CD14-positive monocyte (primary cell): ENCODE measurements around the gene ERBB3. TPM values are rescaled to one million over a fixed set of nuclear protein-coding genes. Genes with fewer than 3 reads are reported as not detected.

Experiments
- DNase-seq, 3 donors: peaks; one replicate each; pipeline ENCODE4 v3.0.0-alpha.2; 2011 to 2022
- H2AFZ ChIP-seq: 2 replicates; pipeline ENCODE4 v1.6.0; 2012; ENCODE audit warnings: mild to moderate bottlenecking, low read depth, low read length, inconsistent platforms; ENCODE audit not compliant: insufficient read depth, poor library complexity, severe bottlenecking
- H3K27ac ChIP-seq, 2 donors: 1 replicate in 1 of 2; 2 replicates in 1 of 2; pipeline ENCODE4 v1.5.1; 2012 to 2013; ENCODE audit warnings: low read length in 2 of 2, control low read depth in 1 of 2, inconsistent platforms in 1 of 2, low read depth in 1 of 2, mild to moderate bottlenecking in 1 of 2
- H3K27me3 ChIP-seq, 2 donors: one replicate each; pipeline versions ENCODE4 v1.6.0 to v1.6.1; 2011 to 2013; ENCODE audit warnings: low read length in 2 of 2; ENCODE audit not compliant: control insufficient read depth in 2 of 2, insufficient read depth in 2 of 2
- H3K36me3 ChIP-seq, 2 donors: replicated peaks in 1 of 2; 1 replicate in 1 of 2; 2 replicates in 1 of 2; pipeline versions ENCODE4 v1.5.1 to v1.6.1; 2012 to 2013; ENCODE audit warnings: low read length in 2 of 2, control low read depth in 1 of 2, inconsistent platforms in 1 of 2, mild to moderate bottlenecking in 1 of 2; ENCODE audit not compliant: insufficient read depth in 2 of 2, control insufficient read depth in 1 of 2
- H3K4me1 ChIP-seq, 2 donors: 1 replicate in 1 of 2; 2 replicates in 1 of 2; pipeline versions ENCODE4 v1.5.1 to v1.6.1; 2012 to 2013; ENCODE audit warnings: low read length in 2 of 2, control low read depth in 1 of 2, inconsistent platforms in 1 of 2, mild to moderate bottlenecking in 1 of 2, moderate library complexity in 1 of 2; ENCODE audit not compliant: insufficient read depth in 2 of 2, control insufficient read depth in 1 of 2
- H3K4me2 ChIP-seq: replicated peaks from 2 replicates; pipeline ENCODE3; 2012; ENCODE audit warnings: low read length, moderate library complexity, mild to moderate bottlenecking; ENCODE audit not compliant: poor library complexity, severe bottlenecking; ENCODE audit errors: extremely low read depth
- H3K4me3 ChIP-seq, 3 experiments: fragments of 200-600 bp in 1 of 3; sonication (generic) in 1 of 3; replicated peaks in 1 of 3; 1 replicate in 2 of 3; 2 replicates in 1 of 3; pipeline ENCODE4 v1.5.1; 2011 to 2013; ENCODE audit warnings: low read length in 3 of 3, mild to moderate bottlenecking in 3 of 3, control low read depth in 2 of 3, low read depth in 2 of 3, inconsistent platforms in 1 of 3, moderate library complexity in 1 of 3
- H3K79me2 ChIP-seq: 2 replicates; pipeline ENCODE4 v1.6.0; 2012; ENCODE audit warnings: mild to moderate bottlenecking, control low read depth, inconsistent platforms, low read length, moderate library complexity; ENCODE audit not compliant: insufficient read depth
- H3K9ac ChIP-seq: 2 replicates; pipeline ENCODE4 v1.6.0; 2017; ENCODE audit warnings: low read length, mild to moderate bottlenecking; ENCODE audit not compliant: insufficient read depth, poor library complexity, severe bottlenecking
- H3K9me3 ChIP-seq, 2 donors: replicated peaks in 1 of 2; 1 replicate in 1 of 2; 2 replicates in 1 of 2; pipeline versions ENCODE4 v1.5.1 to v1.6.1; 2012 to 2013; ENCODE audit warnings: low read length in 2 of 2, control low read depth in 1 of 2; ENCODE audit not compliant: control insufficient read depth in 1 of 2, insufficient read depth in 1 of 2
- H4K20me1 ChIP-seq: 2 replicates; pipeline ENCODE4 v1.6.0; 2012; ENCODE audit warnings: mild to moderate bottlenecking, low read length, control low read depth, moderate library complexity; ENCODE audit not compliant: insufficient read depth
- H3K27ac Mint-ChIP-seq, 7 donors: one replicate each; pipeline ENCODE4 v1.8.0; 2020; ENCODE audit warnings: mild to moderate bottlenecking in 7 of 7, mixed read lengths in 7 of 7, moderate library complexity in 6 of 7, inconsistent platforms in 2 of 7
- H3K27me3 Mint-ChIP-seq, 3 donors: one replicate each; pipeline ENCODE4 v1.8.0; 2021 to 2022; ENCODE audit warnings: low read depth in 3 of 3, mild to moderate bottlenecking in 3 of 3, mixed read lengths in 3 of 3, moderate library complexity in 3 of 3, inconsistent platforms in 1 of 3
- H3K36me3 Mint-ChIP-seq, 2 donors: one replicate each; pipeline ENCODE4 v1.8.0; 2020; ENCODE audit warnings: mixed read lengths in 2 of 2, inconsistent platforms in 1 of 2, mild to moderate bottlenecking in 1 of 2
- H3K4me1 Mint-ChIP-seq: one replicate; pipeline ENCODE4 v1.8.0; 2020; ENCODE audit warnings: mild to moderate bottlenecking, mixed read lengths
- H3K4me3 Mint-ChIP-seq, 2 donors: one replicate each; pipeline ENCODE4 v1.8.0; 2020; ENCODE audit warnings: mild to moderate bottlenecking in 2 of 2, mixed read lengths in 2 of 2, moderate library complexity in 1 of 2
- H3K9me3 Mint-ChIP-seq, 7 donors: one replicate each; pipeline ENCODE4 v1.8.0; 2020 to 2022; ENCODE audit warnings: mixed read lengths in 7 of 7, mild to moderate bottlenecking in 6 of 7, moderate library complexity in 6 of 7, inconsistent platforms in 2 of 7
- WGBS: methylation state at CpG from one replicate; pipeline ENCODE4 v1.1.5; 2013; ENCODE audit warnings: missing lambda C conversion rate; ENCODE audit not compliant: insufficient coverage; 5-methylcytosine and 5-hydroxymethylcytosine counted together
- intact Hi-C, 2 donors: fragments of 100-400 bp; cut with micrococcal nuclease; formaldehyde crosslinking; loops; one replicate each; pipeline versions ENCODE4 v1.15.0 to v1.15.1; 2023
- polyA plus RNA-seq, 3 donors: library from polyadenylated mRNA; depleted of rRNA in 1 of 3; unstranded in 2 of 3; stranded (reverse) in 1 of 3; fragments of 300-500 nt in 2 of 3; fragments of >200 nt in 1 of 3; fragmentation: Illumina TruSeq in 2 of 3; gene quantifications; 1 replicate in 2 of 3; 2 replicates in 1 of 3; pipeline ENCODE4 v1.2.3, GENCODE V29; 2012 to 2021
- TF ChIP-seq, protein P1 (sequence below): fragments of 200-600 bp; IDR thresholded peaks from one replicate; pipeline ENCODE4 v1.8.0; 2022; ENCODE audit warnings: antibody characterized with exemption, mild to moderate bottlenecking

Gene ERBB3
- polyA plus RNA-seq, 3 donors: 0.01 TPM; not detected in 2

DNA sequence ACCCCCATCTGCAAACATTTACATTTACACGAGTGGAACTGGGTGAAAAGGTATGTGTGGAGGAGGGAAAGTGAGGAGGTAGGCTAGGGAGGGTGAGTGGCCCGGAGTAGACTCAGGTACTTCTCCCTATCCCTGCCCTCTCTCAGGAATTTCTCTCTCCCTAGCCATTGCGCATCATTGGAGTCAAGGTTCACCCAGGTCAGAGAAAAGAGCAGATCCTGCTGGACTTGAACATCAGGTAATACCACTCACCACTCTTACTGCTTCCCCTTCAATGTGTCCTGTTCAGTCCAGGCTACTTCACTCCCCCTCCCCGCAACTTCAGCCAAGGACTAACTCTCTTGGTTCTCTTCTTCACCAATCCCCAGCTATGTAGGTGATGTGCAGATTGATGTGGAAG lies 50.9 kb downstream of the ERBB3 start:
- peaks cover 37 to 43% of the 10 kb centered on the region in 2 donors for H3K4me1 ChIP-seq
- 100% methylated on average over 1 of the region's 4 CpGs for WGBS
- H3K27me3 Mint-ChIP-seq: peaks cover 0 to 6% (median 1%) of the 10 kb centered on the region in 3 donors
- H3K27ac ChIP-seq: no peak overlapping the region
- H3K9ac ChIP-seq: no peak overlapping the region
- H3K4me3 ChIP-seq: no peak overlapping the region
- no peak for DNase-seq
- no peak overlapping the region for H3K4me3 Mint-ChIP-seq
- peaks cover 43 to 57% of the 10 kb centered on the region in 2 donors for H3K36me3 ChIP-seq
- H3K4me1 Mint-ChIP-seq: peaks cover 43% of the 10 kb centered on the region
- H3K36me3 Mint-ChIP-seq: peaks cover 47 to 53% of the 10 kb centered on the region in 2 donors
- peaks cover 0 to 4% (median 0%) of the 10 kb centered on the region in 7 donors for H3K9me3 Mint-ChIP-seq
- H3K79me2 ChIP-seq: peaks cover 29% of the 10 kb centered on the region
- no peaks in the 10 kb centered on the region for H3K9me3 ChIP-seq
- no peaks in the 10 kb centered on the region for H4K20me1 ChIP-seq
- no peaks in the 10 kb centered on the region for H3K27me3 ChIP-seq
- H3K4me2 ChIP-seq: no peak overlapping the region
- H2AFZ ChIP-seq: no peak overlapping the region
- H3K27ac Mint-ChIP-seq: peak overlapping the region in 1 of 7 donors; percentile 11
- TF ChIP-seq, protein P1, sequence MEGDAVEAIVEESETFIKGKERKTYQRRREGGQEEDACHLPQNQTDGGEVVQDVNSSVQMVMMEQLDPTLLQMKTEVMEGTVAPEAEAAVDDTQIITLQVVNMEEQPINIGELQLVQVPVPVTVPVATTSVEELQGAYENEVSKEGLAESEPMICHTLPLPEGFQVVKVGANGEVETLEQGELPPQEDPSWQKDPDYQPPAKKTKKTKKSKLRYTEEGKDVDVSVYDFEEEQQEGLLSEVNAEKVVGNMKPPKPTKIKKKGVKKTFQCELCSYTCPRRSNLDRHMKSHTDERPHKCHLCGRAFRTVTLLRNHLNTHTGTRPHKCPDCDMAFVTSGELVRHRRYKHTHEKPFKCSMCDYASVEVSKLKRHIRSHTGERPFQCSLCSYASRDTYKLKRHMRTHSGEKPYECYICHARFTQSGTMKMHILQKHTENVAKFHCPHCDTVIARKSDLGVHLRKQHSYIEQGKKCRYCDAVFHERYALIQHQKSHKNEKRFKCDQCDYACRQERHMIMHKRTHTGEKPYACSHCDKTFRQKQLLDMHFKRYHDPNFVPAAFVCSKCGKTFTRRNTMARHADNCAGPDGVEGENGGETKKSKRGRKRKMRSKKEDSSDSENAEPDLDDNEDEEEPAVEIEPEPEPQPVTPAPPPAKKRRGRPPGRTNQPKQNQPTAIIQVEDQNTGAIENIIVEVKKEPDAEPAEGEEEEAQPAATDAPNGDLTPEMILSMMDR: no peak
- intact Hi-C loops: no loop called here

DNA sequence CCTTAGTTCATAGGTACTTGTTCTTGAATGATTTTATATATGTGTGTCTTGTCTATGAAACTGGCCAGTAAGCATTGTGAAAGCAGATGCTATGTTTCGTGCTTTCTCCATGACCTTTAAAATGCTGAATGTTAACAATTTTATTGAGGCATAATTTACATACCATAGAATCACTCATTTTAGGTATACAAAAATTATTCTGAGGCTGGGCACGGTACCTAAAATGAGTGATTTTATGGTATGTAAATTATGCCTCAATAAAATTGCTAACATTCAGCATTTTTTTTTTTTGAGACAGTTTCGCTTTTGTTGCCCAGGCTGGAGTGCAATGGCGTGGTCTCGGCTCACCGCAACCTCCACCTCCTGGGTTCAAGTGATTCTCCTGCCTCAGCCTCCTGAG lies 54.9 kb downstream of the ERBB3 start:
- Histone ChIP-seq H3K79me2 (peaks cover 11% of the 10 kb centered on the region), H2AFZ (no peak overlapping the region), H3K27ac (no peak overlapping the region), H3K4me3 (no peak overlapping the region), H3K36me3 (peaks cover 78 to 97% of the 10 kb centered on the region in 2 donors), H3K9me3 (no peaks in the 10 kb centered on the region), H3K4me1 (peaks cover 4 to 5% of the 10 kb centered on the region in 2 donors), H4K20me1 (no peaks in the 10 kb centered on the region), H3K9ac (no peak overlapping the region), H3K27me3 (no peaks in the 10 kb centered on the region), H3K4me2 (no peak overlapping the region)
- DNase-seq: no peak
- no peak overlapping the region for H3K27ac Mint-ChIP-seq
- TF ChIP-seq, protein P1: no peak
- intact Hi-C loops: no loop called here
- peaks cover 0 to 4% (median 2%) of the 10 kb centered on the region in 3 donors for H3K27me3 Mint-ChIP-seq
- no CpG with 5 or more reads among the region's 6 CpGs for WGBS
- no peak overlapping the region for H3K4me3 Mint-ChIP-seq
- peaks cover 84 to 93% of the 10 kb centered on the region in 2 donors for H3K36me3 Mint-ChIP-seq
- peaks cover 6% of the 10 kb centered on the region for H3K4me1 Mint-ChIP-seq
- H3K9me3 Mint-ChIP-seq: peaks cover 0 to 4% (median 0%) of the 10 kb centered on the region in 7 donors
